ENCODE results near the gene CPED1. TPM values are rescaled to one million over a fixed set of nuclear protein-coding genes. Genes with fewer than 3 reads are reported as not detected.

The CPED1 gene
- total RNA-seq, 1 donor from 2014 or later, result not detected

GRCh38 chr7:121163699-121164098 is 175.2 kb downstream of the CPED1 start:
- no peak overlapping the region for H3K27ac ChIP-seq
- H4K20me1 ChIP-seq (ENCODE audit: low read depth), result no peaks in the 10 kb centered on the region
- H3K36me3 ChIP-seq, result no peaks in the 10 kb centered on the region
- H2AFZ ChIP-seq (replicated peaks), result no peak overlapping the region
- no peak overlapping the region for H3K4me3 ChIP-seq
- no peaks in the 10 kb centered on the region for H3K79me2 ChIP-seq (ENCODE audit: low read depth)
- Mint-ChIP-seq H3K9me3 (no peaks in the 10 kb centered on the region), H3K27ac (no peak overlapping the region), H3K27me3 (ENCODE audit: insufficient read depth, low read depth) (no peaks in the 10 kb centered on the region), H3K4me3 (no peak overlapping the region), H3K36me3 (no peaks in the 10 kb centered on the region), H3K4me1 (peaks cover 19% of the 10 kb centered on the region)
- no peak for TF ChIP-seq CTCF (IDR thresholded peaks at IDR 0.05)
- TF ChIP-seq EZH2 (IDR thresholded peaks at IDR 0.05), result no peak
- TF ChIP-seq EZH2phosphoT487 (IDR thresholded peaks at IDR 0.05), result no peak
- no peak overlapping the region for H3K4me2 ChIP-seq
- H3K9ac ChIP-seq, result no peak overlapping the region
- H3K4me1 ChIP-seq, result peaks cover 13% of the 10 kb centered on the region
- no peak for DNase-seq (ENCODE audit: low spot score)
- no peaks in the 10 kb centered on the region for H3K9me3 ChIP-seq (ENCODE audit: low read depth)
- no peaks in the 10 kb centered on the region for H3F3A ChIP-seq (ENCODE audit: low read depth)
- no peaks in the 10 kb centered on the region for H3K27me3 ChIP-seq

GRCh38 chr7:121164247-121164646 is 175.7 kb downstream of the CPED1 start:
- no peaks in the 10 kb centered on the region for H3K27me3 Mint-ChIP-seq (ENCODE audit: insufficient read depth, low read depth)
- H2AFZ ChIP-seq (replicated peaks), result peak overlapping the region; percentile 64
- no peaks in the 10 kb centered on the region for H3K36me3 ChIP-seq
- H3F3A ChIP-seq (ENCODE audit: low read depth), result no peaks in the 10 kb centered on the region
- no peaks in the 10 kb centered on the region for H3K9me3 ChIP-seq (ENCODE audit: low read depth)
- no peak overlapping the region for H3K4me3 Mint-ChIP-seq
- H3K4me1 Mint-ChIP-seq, result peaks cover 19% of the 10 kb centered on the region
- no peak overlapping the region for H3K27ac ChIP-seq
- H4K20me1 ChIP-seq (ENCODE audit: low read depth), result no peaks in the 10 kb centered on the region
- no peak overlapping the region for H3K27ac Mint-ChIP-seq
- H3K36me3 Mint-ChIP-seq, result no peaks in the 10 kb centered on the region
- H3K27me3 ChIP-seq, result no peaks in the 10 kb centered on the region
- peak; percentile 5 for DNase-seq (ENCODE audit: low spot score)
- H3K4me1 ChIP-seq, result peaks cover 13% of the 10 kb centered on the region
- H3K4me2 ChIP-seq, result no peak overlapping the region
- no peak overlapping the region for H3K9ac ChIP-seq
- no peak overlapping the region for H3K4me3 ChIP-seq
- no peaks in the 10 kb centered on the region for H3K79me2 ChIP-seq (ENCODE audit: low read depth)
- no peaks in the 10 kb centered on the region for H3K9me3 Mint-ChIP-seq
- TF ChIP-seq CTCF (IDR thresholded peaks at IDR 0.05), result no peak
- no peak for TF ChIP-seq EZH2 (IDR thresholded peaks at IDR 0.05)
- TF ChIP-seq EZH2phosphoT487 (IDR thresholded peaks at IDR 0.05), result no peak

- Mint-ChIP-seq H3K27me3 (ENCODE audit: insufficient read depth, low read depth) (no peaks in the 10 kb centered on the region), H3K27ac (no peak overlapping the region), H3K4me3 (no peak overlapping the region), H3K9me3 (no peaks in the 10 kb centered on the region), H3K36me3 (no peaks in the 10 kb centered on the region), H3K4me1 (peaks cover 19% of the 10 kb centered on the region)
- Histone ChIP-seq H2AFZ (replicated peaks) (peak overlapping the region; percentile 44), H3K9ac (no peak overlapping the region), H3K4me3 (no peak overlapping the region), H3K9me3 (ENCODE audit: low read depth) (no peaks in the 10 kb centered on the region), H4K20me1 (ENCODE audit: low read depth) (no peaks in the 10 kb centered on the region), H3K27me3 (no peaks in the 10 kb centered on the region), H3K27ac (no peak overlapping the region), H3K79me2 (ENCODE audit: low read depth) (no peaks in the 10 kb centered on the region), H3F3A (ENCODE audit: low read depth) (no peaks in the 10 kb centered on the region), H3K4me2 (no peak overlapping the region), H3K36me3 (no peaks in the 10 kb centered on the region), H3K4me1 (peaks cover 13% of the 10 kb centered on the region)
- peak; percentile 4 for DNase-seq (ENCODE audit: low spot score)
- no peak for TF ChIP-seq EZH2phosphoT487 (IDR thresholded peaks at IDR 0.05)
- no peak for TF ChIP-seq EZH2 (IDR thresholded peaks at IDR 0.05)
- no peak for TF ChIP-seq CTCF (IDR thresholded peaks at IDR 0.05)
Measured at GRCh38 chr7:121166916-121167315, 178.4 kb downstream of the CPED1 start.
